Activated CD4-positive, alpha-beta T cell treated with anti-CD3 and anti-CD28 coated beads for 24 hours (primary cell): ENCODE results near the gene MARCHF7.
"Not testable (repeated sequence)": the region's sequence is repeated elsewhere in the genome, so short reads cannot be mapped to it uniquely, and the experiment has no call there.

Experiments used
- DNase-seq, 2 donors: peaks; one replicate each; pipeline ENCODE4 v3.0.0-alpha.2; 2020; ENCODE audit warnings: low read depth in 2 of 2

The MARCHF7 gene

GRCh38 chr2:159720676-159721075 lies 8.4 kb downstream of the MARCHF7 start:
- DNase-seq = no peak

- DNase-seq = no peak
These were observed 10.3 kb downstream of the MARCHF7 start for GRCh38 chr2:159722580-159722979.

GRCh38 chr2:159724795-159725572 lies 12.7 kb downstream of the MARCHF7 start:
- not testable (repeated sequence) for DNase-seq

- DNase-seq = no peak
These were observed 13.4 kb downstream of the MARCHF7 start for GRCh38 chr2:159725713-159726112.

GRCh38 chr2:159728629-159729028 lies 16.3 kb downstream of the MARCHF7 start:
- DNase-seq = no peak

- no peak for DNase-seq
These were observed 23.3 kb downstream of the MARCHF7 start for GRCh38 chr2:159735648-159736047.

GRCh38 chr2:159736048-159736447 lies 23.7 kb downstream of the MARCHF7 start:
- DNase-seq = no peak

- DNase-seq = no peak
These were observed 25.1 kb downstream of the MARCHF7 start for GRCh38 chr2:159737292-159737916.

GRCh38 chr2:159737917-159738296 lies 25.6 kb downstream of the MARCHF7 start:
- no peak for DNase-seq

- no peak for DNase-seq
These were observed 26.4 kb downstream of the MARCHF7 start for GRCh38 chr2:159738509-159739390.

GRCh38 chr2:159742846-159743245 lies 30.5 kb downstream of the MARCHF7 start:
- no peak for DNase-seq

GRCh38 chr2:159744363-159744762 lies 32.1 kb downstream of the MARCHF7 start:
- no peak for DNase-seq

GRCh38 chr2:159745237-159745636 lies 32.9 kb downstream of the MARCHF7 start:
- DNase-seq = not testable (repeated sequence)

- no peak for DNase-seq
These were observed 35.8 kb downstream of the MARCHF7 start for GRCh38 chr2:159748089-159748488.

- DNase-seq = no peak
These were observed 38.6 kb downstream of the MARCHF7 start for GRCh38 chr2:159750873-159751272.

- no peak for DNase-seq
These were observed 41.5 kb downstream of the MARCHF7 start for GRCh38 chr2:159753797-159754196.

- no peak for DNase-seq
These were observed 42.7 kb downstream of the MARCHF7 start for GRCh38 chr2:159755014-159755413.

GRCh38 chr2:159755788-159756187 lies 43.5 kb downstream of the MARCHF7 start:
- peak in 1 of 2 donors; percentile 6 for DNase-seq

GRCh38 chr2:159758239-159758638 lies 45.9 kb downstream of the MARCHF7 start:
- DNase-seq = no peak

GRCh38 chr2:159758686-159759085 lies 46.4 kb downstream of the MARCHF7 start:
- DNase-seq = no peak

- no peak for DNase-seq
These were observed 47.3 kb downstream of the MARCHF7 start for GRCh38 chr2:159759577-159759976.

- DNase-seq = no peak
These were observed 48.0 kb downstream of the MARCHF7 start for GRCh38 chr2:159760326-159760725.
